NCI-H2227 treated with DMSO at 0.1 percent for 48 hours (cell line): Measurements from ENCODE around the gene ELFN1.
"Not testable (repeated sequence)": the region's sequence is repeated elsewhere in the genome, so short reads cannot be mapped to it uniquely, and the experiment has no call there.

Source experiments
- DNase-seq: peaks from one replicate; lab custom pipeline; 2025; lab: John Stamatoyannopoulos, UW

The ELFN1 gene

GRCh38 chr7:1755783-1756625 lies 85.9 kb downstream of the ELFN1 start:
- no peak for DNase-seq

- DNase-seq: no peak
Observed at GRCh38 chr7:1757601-1758000, 87.5 kb downstream of the ELFN1 start.

- DNase-seq: no peak
Observed at GRCh38 chr7:1758028-1758858, 88.2 kb downstream of the ELFN1 start.

DNA sequence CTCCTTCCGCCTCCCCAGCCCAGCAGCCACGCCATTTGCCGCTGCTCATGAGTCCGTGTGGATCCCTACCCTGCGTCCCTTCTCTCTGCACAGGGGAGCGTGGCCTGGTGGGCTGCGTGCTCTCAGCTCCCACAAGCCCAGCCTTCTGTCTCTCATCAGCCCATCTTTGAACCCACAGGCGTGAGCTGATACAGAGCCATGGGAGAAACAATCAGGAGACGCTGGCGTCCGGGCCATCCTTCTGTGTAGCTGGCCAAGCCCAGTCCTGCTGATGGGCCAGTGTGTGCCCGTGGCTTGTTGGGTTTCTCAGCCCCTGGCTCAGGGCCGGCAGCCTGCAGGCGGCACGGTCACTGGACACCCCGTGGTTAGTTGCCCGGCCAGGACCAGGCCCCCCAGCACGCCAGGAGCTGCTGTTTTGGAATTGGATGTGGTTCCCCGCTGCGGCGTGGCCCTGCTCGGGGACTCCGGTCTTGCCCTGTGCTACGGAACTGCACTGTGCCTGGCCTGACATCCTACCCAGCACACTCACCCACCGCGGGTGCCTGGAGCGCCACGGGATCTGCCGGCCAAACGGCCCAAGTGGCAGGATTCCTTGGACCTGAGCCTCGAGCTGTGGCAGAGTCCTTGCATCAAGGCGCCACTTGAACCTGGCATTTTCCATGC lies 88.9 kb downstream of the ELFN1 start:
- DNase-seq: no peak

- no peak for DNase-seq
Observed at GRCh38 chr7:1761097-1761496, 91.0 kb downstream of the ELFN1 start.

DNA sequence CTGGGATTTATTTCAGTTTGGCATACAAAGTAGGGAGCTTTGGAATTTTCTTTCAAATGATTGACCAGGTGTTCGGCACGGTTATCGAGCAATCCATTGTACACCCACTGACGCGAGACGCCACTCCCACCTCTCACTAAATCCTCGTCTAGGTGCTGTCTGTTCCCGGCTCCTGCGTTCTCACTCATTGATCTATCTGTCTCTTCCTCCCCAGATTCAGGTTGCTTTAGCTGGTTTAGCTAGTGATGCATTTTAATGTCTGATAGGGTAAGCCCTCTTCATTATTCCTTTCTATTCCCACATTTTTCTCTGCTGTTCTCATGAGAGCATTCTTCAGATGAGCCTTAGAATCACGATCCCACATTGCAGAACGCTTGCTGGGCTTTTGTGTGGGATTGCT lies 91.7 kb downstream of the ELFN1 start:
- no peak for DNase-seq

DNA sequence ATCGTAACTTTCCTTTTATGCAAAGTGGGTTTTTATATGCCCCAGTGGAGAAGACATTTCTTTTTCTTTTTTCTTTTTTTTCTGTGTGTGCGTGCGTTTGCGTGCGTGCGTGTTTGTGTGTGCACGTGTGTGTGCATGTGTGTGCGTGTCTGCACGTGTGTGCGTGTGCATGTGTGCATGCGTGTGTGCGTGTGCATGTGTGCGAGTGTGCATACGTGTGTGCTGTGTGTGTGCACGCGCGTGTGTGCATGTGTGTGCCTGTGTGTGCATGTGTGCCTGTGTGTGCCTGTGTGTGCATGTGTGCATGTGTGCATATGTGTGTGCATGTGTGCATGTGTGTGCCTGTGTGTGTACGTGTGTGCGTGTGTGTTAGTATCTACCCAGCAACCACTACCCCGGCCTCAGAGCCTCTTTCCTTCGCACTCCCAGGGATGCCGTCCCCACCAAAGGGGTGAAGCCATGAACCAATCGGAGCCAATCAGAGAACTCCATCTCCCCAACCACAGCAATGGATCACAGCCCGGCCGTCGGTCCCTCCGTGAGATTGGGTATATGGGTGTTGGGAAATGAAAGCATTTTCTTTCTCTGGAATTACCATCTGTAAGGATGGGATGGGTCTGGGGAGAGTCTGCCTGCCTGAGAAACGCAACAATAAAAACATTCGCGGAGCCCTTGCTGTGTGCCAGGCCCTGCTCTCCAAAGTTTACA lies 92.3 kb downstream of the ELFN1 start:
- DNase-seq: no peak

DNA sequence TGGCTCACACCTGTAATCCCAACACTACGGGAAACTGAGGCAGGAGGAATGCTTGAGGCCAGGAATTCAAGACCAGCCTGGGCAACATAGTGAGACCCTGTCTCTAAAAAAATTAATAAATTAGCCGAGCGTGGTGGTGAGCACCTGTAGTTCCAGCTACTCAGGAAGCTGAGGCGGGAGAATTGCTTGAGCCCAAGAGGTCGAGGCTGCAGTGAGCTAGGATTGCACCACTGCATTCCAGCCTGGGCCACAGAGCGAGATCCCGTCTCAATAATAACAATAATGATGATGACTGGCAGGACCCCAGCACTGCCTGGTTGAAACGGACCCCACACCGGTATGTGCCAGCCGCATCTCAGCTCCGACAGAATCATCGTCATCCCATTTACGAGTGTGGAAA lies 93.0 kb downstream of the ELFN1 start:
- DNase-seq: no peak

GRCh38 chr7:1763911-1764310 lies 93.8 kb downstream of the ELFN1 start:
- DNase-seq: not testable (repeated sequence)

DNA sequence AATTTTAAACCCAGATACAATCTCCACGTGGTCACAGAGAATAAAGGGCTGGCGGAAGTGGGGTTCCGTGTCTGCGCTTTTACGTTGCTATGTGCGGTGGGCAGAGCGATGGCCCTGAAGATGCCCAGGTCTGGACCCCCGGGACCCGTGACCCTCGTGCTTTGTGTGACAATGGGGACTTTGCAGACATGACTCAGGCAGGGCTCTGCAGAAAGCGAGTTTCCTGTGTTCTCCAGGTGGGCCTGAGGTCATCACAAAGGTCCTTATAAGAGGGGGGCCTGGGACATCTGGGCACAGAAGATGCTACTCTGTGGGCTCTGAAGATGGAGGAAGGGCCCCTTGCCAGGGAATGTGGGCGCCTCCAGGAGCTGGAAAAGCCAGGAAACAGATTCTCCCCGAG lies 95.3 kb downstream of the ELFN1 start:
- no peak for DNase-seq

DNA sequence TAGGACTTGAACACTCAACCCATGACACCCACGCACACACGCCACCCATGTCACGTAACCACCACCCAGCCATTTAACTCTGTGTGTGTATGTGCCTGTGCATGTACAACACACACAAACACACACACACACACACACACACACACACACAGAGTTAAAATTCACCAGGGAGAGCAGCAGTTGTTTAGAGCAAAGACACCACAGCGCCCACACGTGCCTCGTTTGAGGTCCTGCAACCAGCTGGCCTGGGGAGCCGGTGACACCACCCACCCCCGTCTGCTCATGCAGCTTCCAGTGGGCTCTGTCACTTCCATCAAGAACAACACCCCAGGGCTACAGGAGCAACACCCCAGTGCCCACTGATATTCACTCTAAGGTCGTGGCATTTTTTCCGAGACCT lies 97.4 kb downstream of the ELFN1 start:
- no peak for DNase-seq

DNA sequence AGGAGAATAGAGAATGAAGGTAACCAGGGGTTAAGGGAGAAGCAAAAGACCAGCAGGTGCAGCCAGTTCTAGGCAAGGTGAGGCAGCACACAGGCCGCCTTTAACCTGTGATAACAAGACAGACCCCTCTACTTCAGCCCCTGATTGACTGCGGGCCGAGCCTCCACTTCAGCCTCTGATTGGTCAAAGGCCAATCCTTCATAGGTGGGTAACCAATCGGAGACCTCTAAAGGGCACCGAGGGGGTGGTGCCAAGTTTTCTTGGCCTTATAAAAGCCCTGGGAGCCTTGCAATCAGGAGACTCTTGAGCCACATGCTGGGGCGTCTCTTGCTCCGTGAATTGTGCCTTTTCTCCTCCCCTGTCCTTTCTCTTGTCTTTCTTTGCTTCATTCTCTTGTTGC lies 98.8 kb downstream of the ELFN1 start:
- DNase-seq: no peak

DNA sequence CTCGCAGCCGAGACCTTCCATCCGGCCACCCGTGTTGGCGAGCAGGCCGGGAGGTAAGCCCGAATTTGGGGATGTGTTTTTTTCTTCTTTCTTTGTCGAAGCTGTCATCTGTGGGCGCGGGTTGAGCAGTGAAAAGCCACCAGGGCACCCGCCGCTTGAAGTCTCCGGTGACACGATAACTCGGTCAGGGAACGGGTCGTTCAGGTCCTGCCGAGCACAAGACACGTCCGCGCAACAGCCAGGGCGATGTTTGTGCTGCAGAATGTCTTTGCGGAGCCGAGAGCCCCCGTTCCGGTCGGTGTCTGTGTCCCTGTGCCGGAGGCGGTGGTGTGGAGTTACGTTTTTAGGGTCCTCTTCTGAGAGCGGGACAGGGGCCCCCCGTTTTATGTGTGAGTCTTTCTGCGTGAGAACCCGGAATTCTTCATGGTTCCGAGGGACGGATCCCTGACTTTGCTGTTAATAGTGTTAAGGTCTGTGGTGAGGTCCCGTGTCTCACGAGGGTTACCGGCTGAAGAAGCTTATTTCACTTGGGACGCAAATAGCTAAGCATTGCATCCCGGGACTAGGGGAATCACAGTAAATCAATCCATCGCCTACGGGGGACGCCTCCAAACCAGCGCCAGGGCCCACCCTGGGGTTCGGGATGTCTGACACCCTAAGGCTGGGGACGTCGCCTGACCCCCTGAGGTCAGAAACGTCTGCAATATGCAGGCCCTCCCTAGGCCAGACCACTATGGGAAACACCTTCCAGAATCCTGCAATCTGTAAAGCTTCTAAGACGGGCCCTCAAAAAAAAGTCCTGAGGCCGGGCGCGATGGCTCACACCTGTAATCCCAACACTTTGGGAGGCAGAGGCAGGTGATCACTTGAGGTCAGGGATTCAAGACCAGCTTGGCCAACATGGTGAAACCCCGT lies 99.5 kb downstream of the ELFN1 start:
- no peak for DNase-seq

GRCh38 chr7:1770331-1770730 lies 100.3 kb downstream of the ELFN1 start:
- DNase-seq: no peak

DNA sequence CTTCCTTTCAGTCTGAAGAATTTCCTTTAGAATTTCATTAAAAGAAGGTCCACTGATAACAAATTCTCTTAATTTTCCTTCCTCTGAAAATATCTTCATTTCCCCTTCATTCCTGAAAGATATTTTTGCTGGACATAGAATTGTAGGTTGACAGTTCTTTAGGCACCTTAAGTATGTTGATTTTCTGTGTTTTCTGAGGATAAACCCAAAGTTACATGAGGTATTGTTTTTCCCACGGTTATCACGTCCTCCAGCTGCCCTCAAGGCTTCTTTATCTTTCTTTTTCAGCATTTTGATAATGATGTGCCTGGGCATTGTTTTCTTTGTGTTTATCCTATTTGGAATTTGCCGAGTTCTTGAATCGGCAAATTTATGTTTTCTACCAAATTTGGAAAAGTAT lies 105.3 kb downstream of the ELFN1 start:
- DNase-seq: no peak

DNA sequence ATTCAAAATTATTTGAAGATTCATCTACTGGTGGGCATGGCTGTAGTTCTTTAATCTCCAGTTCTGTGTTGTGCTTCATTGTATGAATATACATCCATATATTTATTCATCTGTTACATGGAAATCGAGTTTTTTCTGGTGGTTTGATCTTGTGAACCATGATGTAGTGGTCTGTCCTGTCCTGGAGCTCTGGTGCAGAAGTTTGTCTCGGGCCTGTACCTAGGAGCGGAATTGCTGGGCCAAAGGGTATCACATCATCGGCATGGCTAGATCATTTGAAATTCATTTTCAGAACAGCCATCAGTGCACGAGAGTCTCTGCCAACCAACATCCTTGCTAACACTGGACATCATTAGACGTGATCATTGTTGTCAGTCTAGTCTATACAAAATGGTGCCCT lies 107.0 kb downstream of the ELFN1 start:
- no peak for DNase-seq

DNA sequence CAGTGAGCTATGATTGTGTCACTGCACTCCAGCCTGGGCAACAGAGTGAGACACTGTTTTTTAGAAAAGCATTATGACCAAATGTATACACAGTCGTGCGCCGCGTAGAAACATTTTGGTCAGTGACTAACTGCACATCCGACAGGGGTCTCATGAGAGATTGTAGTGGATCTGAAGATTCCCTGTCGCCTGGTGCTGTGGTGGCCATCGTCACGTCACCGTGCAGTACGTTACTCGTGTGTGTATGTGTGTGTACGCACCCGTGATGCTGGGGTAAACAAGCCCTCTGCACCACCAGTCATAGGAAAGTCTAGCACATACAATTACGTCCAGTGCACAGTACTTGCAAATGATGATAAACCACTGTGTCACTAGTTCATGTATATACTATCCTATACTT lies 109.4 kb downstream of the ELFN1 start:
- no peak for DNase-seq

- DNase-seq: no peak
Observed at GRCh38 chr7:1781369-1781768, 111.3 kb downstream of the ELFN1 start.

DNA sequence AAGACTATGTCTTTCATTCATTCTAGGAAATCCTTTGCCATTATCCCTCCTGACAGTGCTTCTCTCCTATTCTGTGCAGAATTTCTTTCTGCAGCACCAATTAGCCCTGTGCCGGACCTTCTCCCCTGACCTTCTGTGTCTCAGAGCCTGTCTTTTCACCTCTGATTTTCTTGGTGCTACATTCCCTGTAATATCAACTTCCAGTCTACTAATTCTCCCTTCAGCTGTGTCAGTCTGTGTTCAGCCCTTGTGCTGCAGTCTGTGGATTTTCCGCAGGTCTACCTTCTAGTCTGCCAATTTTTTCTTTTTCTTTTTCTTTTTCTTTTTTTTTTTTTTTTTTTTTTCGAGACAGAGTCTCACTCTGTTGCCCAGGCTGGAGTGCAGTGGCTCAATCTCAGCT lies 115.8 kb downstream of the ELFN1 start:
- no peak for DNase-seq

- no peak for DNase-seq
Observed at GRCh38 chr7:1787241-1787640, 117.2 kb downstream of the ELFN1 start.

GRCh38 chr7:1787681-1788235 lies 117.7 kb downstream of the ELFN1 start:
- DNase-seq: no peak
